ENCODE results near the gene SPEN. TPM values are rescaled to one million over a fixed set of nuclear protein-coding genes. Genes with fewer than 3 reads are reported as not detected.
"Not testable (repeated sequence)": the region's sequence is repeated elsewhere in the genome, so short reads cannot be mapped to it uniquely, and the experiment has no call there.

The SPEN gene
- total RNA-seq, 1 donor, result 94.9 TPM

DNA sequence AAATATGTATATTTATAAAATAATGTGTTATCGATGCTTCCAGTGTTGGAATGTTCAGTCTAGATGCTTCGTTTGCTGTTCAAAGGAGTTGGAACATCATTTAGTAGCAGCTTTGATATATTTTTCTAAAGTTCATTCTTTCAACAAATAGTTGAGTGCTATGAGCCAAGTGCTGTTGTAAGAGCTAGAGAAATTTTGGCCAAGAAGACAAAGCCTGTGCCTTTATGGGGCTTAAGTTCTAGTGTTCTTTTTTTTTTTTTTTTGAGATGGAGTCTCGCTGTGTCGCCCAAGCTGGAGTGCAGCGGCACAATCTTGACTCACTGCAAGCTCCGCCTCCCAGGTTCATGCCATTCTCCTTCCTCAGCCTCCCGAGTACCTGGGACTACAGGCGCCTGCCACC, 78.9 kb downstream of the SPEN start:
- not testable (repeated sequence) for H3K4me3 ChIP-seq (ENCODE audit: low read length); H3K4me1 ChIP-seq (ENCODE audit: insufficient read depth, low read length); H3K9me3 ChIP-seq (ENCODE audit: low read depth, low read length); H3K27me3 ChIP-seq (ENCODE audit: insufficient read depth, low read length)

DNA sequence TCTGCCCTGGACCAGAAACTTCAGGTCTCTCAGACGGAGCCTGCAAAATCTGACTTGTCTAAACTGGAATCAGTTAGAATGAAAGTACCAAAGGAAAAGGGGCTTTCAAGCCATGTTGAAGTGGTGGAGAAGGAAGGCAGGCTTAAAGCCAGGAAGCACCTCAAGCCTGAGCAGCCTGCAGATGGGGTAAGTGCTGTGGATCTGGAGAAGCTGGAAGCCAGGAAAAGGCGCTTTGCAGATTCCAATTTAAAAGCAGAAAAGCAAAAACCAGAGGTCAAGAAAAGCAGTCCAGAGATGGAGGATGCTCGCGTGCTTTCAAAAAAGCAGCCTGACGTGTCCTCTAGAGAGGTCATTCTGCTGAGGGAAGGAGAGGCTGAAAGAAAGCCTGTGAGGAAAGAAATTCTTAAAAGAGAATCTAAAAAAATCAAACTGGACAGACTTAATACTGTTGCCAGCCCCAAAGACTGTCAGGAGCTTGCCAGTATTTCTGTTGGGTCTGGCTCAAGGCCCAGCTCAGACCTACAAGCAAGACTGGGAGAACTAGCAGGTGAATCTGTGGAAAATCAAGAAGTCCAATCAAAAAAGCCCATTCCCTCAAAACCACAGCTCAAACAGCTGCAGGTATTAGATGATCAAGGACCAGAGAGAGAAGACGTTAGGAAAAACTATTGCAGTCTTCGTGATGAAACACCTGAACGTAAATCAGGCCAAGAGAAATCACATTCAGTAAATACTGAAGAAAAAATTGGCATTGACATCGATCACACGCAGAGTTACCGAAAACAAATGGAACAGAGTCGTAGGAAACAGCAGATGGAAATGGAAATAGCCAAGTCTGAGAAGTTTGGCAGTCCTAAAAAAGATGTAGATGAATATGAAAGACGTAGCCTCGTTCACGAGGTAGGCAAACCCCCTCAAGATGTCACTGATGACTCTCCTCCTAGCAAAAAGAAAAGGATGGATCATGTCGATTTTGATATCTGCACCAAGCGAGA, 81.8 kb downstream of the SPEN start:
- Histone ChIP-seq H3K9me3 (ENCODE audit: low read depth, low read length) (no peaks in the 10 kb centered on the region), H3K4me3 (ENCODE audit: low read length) (no peak overlapping the region), H3K27me3 (ENCODE audit: insufficient read depth, low read length) (no peaks in the 10 kb centered on the region), H3K4me1 (ENCODE audit: insufficient read depth, low read length) (no peaks in the 10 kb centered on the region)

DNA sequence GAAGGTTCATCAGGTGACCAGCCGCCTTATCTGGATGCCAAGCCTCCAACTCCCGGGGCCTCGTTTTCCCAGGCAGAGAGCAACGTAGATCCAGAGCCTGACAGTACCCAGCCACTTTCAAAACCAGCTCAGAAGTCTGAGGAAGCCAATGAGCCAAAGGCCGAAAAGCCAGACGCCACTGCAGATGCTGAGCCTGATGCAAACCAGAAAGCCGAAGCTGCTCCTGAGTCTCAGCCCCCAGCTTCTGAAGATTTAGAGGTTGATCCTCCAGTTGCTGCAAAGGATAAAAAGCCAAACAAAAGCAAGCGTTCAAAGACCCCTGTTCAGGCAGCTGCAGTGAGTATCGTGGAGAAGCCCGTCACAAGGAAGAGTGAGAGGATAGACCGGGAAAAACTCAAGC, 83.9 kb downstream of the SPEN start:
- no peaks in the 10 kb centered on the region for H3K4me1 ChIP-seq (ENCODE audit: insufficient read depth, low read length)
- H3K9me3 ChIP-seq (ENCODE audit: low read depth, low read length), result no peaks in the 10 kb centered on the region
- no peak overlapping the region for H3K4me3 ChIP-seq (ENCODE audit: low read length)
- H3K27me3 ChIP-seq (ENCODE audit: insufficient read depth, low read length), result no peaks in the 10 kb centered on the region

DNA sequence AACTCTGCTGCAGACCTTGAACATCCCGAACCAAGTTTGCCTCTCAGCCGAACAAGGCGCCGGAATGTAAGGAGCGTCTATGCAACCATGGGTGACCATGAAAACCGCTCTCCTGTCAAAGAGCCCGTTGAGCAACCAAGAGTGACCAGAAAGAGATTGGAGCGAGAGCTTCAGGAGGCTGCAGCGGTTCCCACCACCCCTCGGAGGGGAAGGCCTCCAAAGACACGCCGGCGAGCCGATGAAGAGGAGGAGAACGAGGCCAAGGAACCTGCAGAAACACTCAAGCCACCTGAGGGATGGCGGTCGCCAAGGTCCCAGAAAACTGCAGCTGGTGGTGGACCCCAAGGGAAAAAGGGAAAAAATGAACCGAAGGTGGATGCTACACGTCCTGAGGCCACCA, 84.4 kb downstream of the SPEN start:
- Histone ChIP-seq H3K27me3 (ENCODE audit: insufficient read depth, low read length) (no peaks in the 10 kb centered on the region), H3K4me1 (ENCODE audit: insufficient read depth, low read length) (no peaks in the 10 kb centered on the region), H3K9me3 (ENCODE audit: low read depth, low read length) (no peaks in the 10 kb centered on the region), H3K4me3 (ENCODE audit: low read length) (no peak overlapping the region)

DNA sequence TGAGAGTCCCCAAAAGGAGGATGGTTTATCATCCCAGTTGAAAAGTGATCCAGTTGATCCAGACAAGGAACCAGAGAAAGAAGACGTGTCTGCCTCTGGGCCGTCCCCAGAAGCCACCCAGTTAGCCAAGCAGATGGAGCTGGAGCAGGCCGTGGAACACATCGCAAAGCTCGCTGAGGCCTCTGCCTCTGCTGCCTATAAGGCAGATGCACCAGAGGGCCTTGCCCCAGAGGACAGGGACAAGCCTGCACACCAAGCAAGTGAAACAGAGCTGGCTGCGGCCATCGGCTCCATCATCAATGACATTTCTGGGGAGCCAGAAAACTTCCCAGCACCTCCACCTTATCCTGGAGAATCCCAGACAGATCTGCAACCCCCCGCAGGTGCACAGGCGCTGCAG, 85.1 kb downstream of the SPEN start:
- no peaks in the 10 kb centered on the region for H3K9me3 ChIP-seq (ENCODE audit: low read depth, low read length)
- H3K4me3 ChIP-seq (ENCODE audit: low read length), result no peak overlapping the region
- no peaks in the 10 kb centered on the region for H3K27me3 ChIP-seq (ENCODE audit: insufficient read depth, low read length)
- H3K4me1 ChIP-seq (ENCODE audit: insufficient read depth, low read length), result no peaks in the 10 kb centered on the region

DNA sequence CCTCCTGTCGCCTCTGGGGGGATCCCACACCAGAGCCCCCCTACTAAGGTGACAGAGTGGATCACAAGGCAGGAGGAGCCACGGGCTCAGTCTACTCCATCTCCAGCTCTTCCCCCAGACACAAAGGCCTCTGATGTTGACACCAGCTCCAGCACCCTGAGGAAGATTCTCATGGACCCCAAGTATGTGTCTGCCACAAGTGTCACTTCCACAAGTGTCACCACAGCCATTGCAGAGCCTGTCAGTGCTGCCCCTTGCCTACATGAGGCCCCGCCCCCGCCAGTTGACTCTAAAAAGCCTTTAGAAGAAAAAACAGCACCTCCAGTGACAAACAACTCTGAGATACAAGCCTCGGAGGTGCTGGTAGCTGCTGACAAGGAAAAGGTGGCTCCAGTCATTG, 86.2 kb downstream of the SPEN start:
- no peaks in the 10 kb centered on the region for H3K27me3 ChIP-seq (ENCODE audit: insufficient read depth, low read length)
- H3K9me3 ChIP-seq (ENCODE audit: low read depth, low read length), result no peaks in the 10 kb centered on the region
- no peaks in the 10 kb centered on the region for H3K4me1 ChIP-seq (ENCODE audit: insufficient read depth, low read length)
- no peak overlapping the region for H3K4me3 ChIP-seq (ENCODE audit: low read length)

DNA sequence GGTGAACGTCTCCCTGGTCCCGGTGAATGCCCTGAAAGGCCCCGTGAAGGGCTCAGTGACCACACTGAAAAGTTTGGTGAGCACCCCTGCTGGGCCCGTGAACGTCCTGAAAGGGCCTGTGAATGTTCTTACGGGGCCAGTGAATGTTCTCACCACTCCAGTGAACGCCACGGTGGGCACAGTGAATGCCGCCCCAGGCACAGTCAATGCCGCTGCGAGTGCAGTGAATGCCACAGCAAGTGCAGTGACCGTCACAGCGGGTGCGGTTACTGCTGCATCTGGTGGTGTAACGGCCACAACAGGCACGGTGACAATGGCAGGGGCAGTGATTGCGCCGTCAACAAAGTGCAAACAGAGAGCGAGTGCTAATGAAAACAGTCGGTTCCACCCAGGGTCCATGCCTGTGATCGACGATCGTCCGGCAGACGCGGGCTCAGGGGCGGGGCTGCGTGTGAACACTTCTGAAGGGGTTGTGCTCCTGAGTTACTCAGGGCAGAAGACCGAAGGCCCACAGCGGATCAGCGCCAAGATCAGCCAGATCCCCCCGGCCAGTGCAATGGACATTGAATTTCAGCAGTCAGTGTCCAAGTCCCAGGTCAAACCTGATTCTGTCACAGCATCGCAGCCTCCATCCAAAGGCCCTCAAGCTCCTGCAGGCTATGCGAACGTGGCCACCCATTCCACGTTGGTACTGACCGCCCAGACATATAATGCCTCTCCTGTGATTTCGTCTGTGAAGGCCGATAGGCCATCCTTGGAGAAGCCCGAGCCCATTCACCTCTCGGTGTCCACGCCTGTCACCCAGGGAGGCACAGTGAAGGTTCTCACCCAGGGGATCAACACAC, 86.9 kb downstream of the SPEN start:
- Histone ChIP-seq H3K27me3 (ENCODE audit: insufficient read depth, low read length) (no peaks in the 10 kb centered on the region), H3K9me3 (ENCODE audit: low read depth, low read length) (no peaks in the 10 kb centered on the region), H3K4me3 (ENCODE audit: low read length) (no peak overlapping the region), H3K4me1 (ENCODE audit: insufficient read depth, low read length) (no peaks in the 10 kb centered on the region)

DNA sequence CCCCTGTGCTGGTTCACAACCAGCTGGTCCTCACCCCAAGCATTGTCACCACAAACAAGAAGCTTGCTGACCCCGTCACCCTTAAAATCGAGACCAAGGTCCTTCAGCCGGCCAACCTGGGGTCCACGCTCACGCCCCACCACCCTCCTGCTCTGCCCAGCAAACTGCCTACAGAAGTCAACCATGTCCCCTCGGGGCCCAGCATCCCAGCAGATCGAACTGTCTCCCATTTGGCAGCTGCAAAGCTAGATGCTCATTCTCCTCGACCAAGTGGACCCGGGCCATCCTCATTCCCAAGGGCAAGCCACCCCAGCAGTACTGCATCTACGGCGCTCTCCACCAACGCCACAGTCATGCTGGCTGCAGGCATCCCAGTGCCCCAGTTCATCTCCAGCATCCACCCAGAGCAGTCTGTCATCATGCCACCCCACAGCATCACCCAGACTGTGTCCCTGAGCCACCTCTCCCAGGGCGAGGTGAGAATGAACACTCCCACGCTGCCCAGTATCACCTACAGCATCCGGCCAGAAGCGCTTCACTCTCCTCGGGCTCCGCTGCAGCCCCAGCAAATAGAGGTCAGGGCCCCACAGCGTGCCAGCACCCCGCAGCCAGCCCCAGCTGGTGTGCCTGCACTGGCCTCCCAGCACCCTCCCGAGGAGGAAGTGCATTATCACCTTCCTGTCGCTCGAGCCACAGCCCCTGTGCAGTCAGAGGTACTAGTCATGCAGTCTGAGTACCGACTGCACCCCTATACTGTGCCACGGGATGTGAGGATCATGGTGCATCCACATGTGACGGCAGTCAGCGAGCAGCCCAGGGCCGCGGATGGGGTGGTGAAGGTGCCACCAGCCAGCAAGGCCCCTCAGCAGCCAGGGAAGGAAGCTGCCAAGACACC, 87.8 kb downstream of the SPEN start:
- Histone ChIP-seq H3K4me3 (ENCODE audit: low read length) (no peak overlapping the region), H3K4me1 (ENCODE audit: insufficient read depth, low read length) (no peaks in the 10 kb centered on the region), H3K27me3 (ENCODE audit: insufficient read depth, low read length) (no peaks in the 10 kb centered on the region), H3K9me3 (ENCODE audit: low read depth, low read length) (no peaks in the 10 kb centered on the region)

DNA sequence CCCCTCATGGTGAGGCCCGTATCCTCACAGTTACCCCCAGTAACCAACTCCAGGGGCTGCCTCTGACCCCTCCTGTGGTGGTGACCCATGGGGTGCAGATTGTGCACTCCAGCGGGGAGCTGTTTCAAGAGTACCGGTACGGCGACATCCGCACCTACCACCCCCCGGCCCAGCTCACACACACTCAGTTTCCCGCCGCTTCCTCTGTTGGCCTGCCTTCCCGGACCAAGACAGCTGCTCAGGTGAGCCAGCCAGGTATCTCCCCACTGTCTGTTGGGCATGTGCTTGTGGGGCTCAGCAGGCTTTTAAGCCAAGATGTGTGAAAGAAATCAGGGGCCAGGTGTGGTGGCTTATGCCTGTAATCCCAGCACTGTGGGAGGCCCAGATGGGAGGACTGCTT, 88.5 kb downstream of the SPEN start:
- H3K4me1 ChIP-seq (ENCODE audit: insufficient read depth, low read length), result no peaks in the 10 kb centered on the region
- H3K27me3 ChIP-seq (ENCODE audit: insufficient read depth, low read length), result no peaks in the 10 kb centered on the region

DNA sequence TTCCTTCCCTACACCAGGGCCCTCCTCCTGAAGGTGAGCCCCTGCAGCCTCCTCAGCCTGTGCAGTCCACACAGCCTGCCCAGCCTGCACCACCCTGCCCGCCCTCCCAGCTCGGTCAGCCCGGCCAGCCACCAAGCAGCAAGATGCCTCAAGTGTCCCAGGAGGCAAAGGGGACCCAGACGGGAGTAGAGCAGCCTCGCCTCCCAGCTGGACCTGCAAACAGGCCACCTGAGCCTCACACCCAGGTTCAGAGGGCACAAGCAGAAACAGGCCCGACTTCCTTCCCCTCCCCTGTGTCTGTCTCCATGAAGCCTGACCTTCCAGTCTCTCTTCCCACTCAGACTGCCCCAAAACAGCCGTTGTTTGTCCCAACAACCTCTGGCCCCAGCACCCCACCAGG, 89.6 kb downstream of the SPEN start:
- no peaks in the 10 kb centered on the region for H3K9me3 ChIP-seq (ENCODE audit: low read depth, low read length)
- H3K4me3 ChIP-seq (ENCODE audit: low read length), result no peak overlapping the region
- H3K4me1 ChIP-seq (ENCODE audit: insufficient read depth, low read length), result no peaks in the 10 kb centered on the region
- H3K27me3 ChIP-seq (ENCODE audit: insufficient read depth, low read length), result no peaks in the 10 kb centered on the region

More for the DNA sequence above, 88.5 kb downstream of the SPEN start:
- H3K4me3 ChIP-seq (ENCODE audit: low read length), result no peak overlapping the region
- no peaks in the 10 kb centered on the region for H3K9me3 ChIP-seq (ENCODE audit: low read depth, low read length)

DNA sequence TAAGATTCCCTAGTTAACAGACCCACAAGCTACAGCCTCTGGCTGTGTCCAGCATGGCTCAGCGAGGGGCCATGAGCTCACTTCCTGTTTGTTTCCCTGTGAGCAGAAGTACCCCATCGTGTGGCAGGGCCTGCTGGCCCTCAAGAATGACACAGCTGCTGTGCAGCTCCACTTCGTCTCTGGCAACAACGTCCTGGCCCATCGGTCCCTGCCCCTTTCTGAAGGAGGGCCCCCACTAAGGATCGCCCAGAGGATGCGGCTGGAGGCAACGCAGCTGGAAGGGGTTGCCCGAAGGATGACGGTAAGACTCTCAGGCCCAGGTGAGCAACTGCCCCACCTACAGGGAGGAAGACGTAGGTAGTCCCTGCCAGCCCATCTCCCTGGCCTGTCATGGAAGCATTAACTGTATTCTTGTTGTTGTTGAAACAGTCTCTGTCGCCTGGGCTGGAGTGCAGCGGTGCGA, 90.2 kb downstream of the SPEN start:
- no peaks in the 10 kb centered on the region for H3K9me3 ChIP-seq (ENCODE audit: low read depth, low read length)
- H3K4me3 ChIP-seq (ENCODE audit: low read length), result no peak overlapping the region
- no peaks in the 10 kb centered on the region for H3K27me3 ChIP-seq (ENCODE audit: insufficient read depth, low read length)

DNA sequence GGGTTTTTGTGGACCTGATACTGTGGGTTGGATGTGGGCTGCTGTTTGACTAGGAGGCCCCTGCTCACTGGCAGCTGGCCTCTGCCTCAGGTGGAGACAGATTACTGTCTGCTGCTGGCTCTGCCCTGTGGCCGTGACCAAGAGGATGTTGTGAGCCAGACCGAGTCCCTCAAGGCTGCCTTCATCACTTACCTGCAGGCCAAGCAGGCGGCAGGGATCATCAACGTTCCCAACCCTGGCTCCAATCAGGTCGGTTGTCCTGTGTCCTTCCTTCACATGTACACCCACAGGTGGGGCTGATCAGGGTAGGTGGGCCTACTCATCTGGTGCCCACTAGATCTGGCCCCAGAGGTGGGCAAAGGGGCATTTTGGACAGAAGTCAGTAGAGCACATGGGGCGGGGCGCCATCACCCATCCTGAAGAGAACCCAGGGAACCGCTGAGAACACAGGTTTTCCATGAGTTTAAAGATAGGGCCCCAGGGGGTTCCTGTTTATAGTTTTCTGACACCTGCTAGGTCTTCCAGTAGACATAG, 91.2 kb downstream of the SPEN start:
- H3K27me3 ChIP-seq (ENCODE audit: insufficient read depth, low read length), result no peaks in the 10 kb centered on the region
- no peaks in the 10 kb centered on the region for H3K9me3 ChIP-seq (ENCODE audit: low read depth, low read length)
- no peak overlapping the region for H3K4me3 ChIP-seq (ENCODE audit: low read length)
- H3K4me1 ChIP-seq (ENCODE audit: insufficient read depth, low read length), result no peaks in the 10 kb centered on the region

More for the DNA sequence above, 90.2 kb downstream of the SPEN start:
- H3K4me1 ChIP-seq (ENCODE audit: insufficient read depth, low read length), result no peaks in the 10 kb centered on the region

DNA sequence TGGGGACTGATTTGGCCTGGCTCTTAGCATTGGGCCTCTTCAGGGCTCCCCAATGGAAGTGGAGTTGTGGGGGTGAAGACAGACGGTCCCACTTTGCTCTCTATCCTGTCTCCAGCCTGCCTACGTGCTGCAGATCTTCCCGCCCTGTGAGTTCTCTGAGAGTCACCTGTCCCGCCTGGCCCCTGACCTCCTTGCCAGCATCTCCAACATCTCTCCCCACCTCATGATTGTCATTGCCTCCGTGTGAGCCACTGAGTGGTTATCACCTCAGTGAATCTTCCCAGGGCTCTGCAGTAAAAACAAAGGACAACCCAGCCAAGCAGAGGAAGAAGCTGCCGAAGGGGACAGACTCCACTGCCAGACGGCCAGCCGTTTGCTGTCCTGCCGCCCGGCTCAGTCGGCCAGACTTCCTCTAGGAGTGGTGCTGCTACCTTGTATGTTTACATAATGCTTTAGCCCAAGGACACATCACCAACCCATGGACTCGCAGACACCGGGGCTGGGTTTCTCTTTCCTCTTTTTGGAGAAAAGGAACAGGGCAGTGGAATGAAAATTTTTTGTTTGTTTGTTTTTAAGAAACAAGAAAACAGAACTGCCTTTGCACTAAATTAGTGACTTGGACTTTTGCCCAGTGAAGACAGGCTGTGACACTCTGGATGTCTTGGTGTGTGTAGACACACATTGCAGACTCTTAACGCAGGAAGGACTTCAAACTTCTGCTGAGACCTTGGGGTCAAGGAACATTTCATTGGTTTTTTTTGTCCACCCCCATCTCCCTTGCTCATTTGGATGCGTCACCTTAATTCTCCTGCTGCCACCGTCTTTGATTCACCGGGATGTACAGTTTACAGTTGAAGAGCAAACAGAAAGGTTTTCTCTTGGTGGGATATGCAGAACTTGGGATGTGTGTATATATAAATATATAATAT, 91.9 kb downstream of the SPEN start:
- Histone ChIP-seq H3K27me3 (ENCODE audit: insufficient read depth, low read length) (no peaks in the 10 kb centered on the region), H3K4me3 (ENCODE audit: low read length) (no peak overlapping the region), H3K4me1 (ENCODE audit: insufficient read depth, low read length) (no peaks in the 10 kb centered on the region), H3K9me3 (ENCODE audit: low read depth, low read length) (no peaks in the 10 kb centered on the region)
